GM19193 (cell line): ENCODE results near the gene RAB36.

ENCODE experiments used
- POLR2A ChIP-seq: IDR thresholded peaks from 4 replicates; pipeline ENCODE4 v1.6.1; 2011; ENCODE audit not compliant: insufficient read depth, insufficient read length; ENCODE audit errors: extremely low read depth

The RAB36 gene

DNA sequence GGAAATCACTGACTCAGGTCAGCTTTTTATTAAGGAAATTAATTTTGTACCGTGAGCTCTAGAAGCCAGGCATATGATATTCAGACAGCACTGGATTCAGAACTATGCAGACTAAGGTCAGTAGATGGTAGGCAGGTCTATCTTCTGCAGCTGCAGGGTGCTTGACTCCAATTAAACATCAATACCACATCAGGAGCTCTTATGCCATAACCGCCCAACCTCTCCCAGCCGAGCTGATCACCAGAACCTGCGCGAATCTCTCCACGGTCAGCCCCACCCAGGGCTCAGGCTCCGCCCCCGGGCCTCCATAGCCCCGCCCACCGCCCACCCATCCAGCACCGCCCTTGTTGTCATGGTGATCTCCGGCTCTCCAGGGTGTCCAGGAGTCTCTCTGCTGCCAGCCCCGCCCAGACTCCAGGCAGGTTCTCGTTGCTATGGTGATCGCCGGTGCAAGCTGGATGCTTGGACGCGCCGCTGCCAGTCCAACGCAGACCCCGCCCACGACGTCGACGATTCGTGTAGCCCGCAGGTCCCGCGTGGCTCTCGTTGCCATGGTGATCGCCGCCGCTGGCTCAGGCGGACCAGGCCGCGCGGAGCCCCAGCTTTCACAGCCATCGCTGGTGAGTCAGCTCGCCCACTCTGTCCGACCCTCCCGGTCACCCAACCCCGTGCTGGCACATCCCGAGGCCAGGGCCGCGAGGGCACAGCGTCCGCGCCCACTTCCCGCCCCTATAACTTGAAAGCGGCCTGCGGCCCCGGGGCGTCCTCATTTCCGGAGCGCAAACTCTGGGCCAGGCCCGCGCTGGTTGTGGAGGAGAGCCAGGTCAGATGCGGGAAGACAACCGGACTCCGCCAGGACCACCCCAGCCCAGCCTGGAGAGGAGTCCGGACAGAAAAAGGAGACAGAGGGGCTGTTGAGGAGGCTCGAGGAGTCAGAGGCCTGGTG is at the start of gene RAB36:
RAB36 (plus strand) TSS at position 546 of the 946 bp plus-strand sequence. CDS start 1,140 bp downstream, outside the sequence.
- no peak for TF ChIP-seq POLR2A

DNA sequence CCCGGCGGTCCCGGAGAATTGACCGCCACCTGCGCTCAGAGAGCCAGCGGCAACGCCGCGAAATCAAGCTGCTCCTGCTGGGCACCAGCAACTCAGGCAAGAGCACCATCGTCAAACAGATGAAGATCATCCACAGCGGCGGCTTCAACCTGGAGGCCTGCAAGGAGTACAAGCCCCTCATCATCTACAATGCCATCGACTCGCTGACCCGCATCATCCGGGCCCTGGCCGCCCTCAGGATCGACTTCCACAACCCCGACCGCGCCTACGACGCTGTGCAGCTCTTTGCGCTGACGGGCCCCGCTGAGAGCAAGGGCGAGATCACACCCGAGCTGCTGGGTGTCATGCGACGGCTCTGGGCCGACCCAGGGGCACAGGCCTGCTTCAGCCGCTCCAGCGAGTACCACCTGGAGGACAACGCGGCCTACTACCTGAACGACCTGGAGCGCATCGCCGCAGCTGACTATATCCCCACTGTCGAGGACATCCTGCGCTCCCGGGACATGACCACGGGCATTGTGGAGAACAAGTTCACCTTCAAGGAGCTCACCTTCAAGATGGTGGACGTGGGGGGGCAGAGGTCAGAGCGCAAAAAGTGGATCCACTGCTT is 49.4 kb upstream of the RAB36 start:
- no peak for TF ChIP-seq POLR2A

GRCh38 chr22:23097412-23098229 is 47.7 kb upstream of the RAB36 start:
- TF ChIP-seq POLR2A: no peak

- TF ChIP-seq POLR2A: no peak
Observed at GRCh38 chr22:23098230-23098705, 47.0 kb upstream of the RAB36 start.

GRCh38 chr22:23098718-23099530 is 46.4 kb upstream of the RAB36 start:
- no peak for TF ChIP-seq POLR2A

DNA sequence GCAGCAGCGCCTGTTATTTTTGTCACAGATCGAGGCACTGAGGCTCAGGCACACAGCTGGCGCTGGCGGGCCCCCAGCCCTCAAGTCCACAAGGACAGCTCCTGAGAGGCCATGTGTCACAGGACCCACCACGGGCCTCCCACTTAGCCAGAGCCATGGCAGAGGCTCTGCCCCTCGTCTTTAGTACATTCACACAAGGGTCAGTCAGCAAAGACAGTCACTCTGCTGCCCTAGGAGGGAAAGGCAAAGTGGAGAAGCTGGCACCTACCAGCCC is 45.8 kb upstream of the RAB36 start:
- no peak for TF ChIP-seq POLR2A

DNA sequence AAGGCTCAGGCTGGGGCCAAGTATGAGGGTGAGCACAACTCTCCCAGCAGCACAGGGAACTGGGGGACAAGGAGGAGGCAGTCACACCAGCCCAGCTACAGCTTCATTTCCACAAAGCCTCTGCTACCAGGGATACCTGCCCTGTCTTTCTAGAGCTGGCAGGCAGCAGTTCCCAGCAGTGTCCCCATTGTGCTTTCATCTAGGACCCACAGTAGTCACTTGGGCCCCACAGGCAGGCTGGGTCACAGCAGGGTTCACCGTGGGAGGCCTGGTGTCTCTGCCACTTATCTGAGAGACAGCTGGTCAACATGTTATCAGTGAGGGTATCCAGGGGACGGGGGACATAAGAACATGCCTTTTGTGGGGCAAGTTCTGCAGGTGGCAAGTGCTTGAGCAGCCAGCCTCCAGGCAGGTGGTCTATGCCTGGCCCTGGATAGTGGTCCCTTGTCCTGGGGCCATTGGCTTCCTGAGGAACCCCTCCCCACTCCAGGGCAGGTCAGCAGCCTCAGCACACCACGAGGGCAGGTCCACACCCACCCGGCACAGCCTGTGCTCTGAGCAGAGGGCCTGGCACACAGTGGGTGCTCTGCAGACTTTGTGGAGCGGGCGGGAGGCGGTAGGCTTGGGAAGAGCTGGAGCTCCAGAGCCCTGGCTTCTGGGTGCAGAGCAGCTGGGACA is 45.0 kb upstream of the RAB36 start:
- no peak for TF ChIP-seq POLR2A

DNA sequence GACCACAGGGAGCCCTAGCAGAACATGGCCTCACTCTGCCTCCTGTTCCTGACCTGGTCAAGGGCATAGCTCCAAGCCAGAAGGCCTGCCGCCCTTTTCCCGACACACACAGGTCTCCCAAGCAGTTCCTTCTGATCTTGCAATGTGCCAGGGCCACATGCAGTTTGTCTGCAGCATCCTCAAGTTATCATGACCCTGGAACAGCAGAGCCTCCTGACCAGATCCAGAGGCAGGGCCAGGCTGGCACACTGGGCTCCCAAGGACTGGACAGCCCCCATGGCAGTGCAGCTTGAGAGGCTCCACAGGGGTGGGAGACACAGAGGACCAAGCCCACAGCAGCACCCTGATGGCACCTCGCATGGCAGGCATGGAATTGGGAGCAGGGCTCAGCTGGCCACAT is 43.8 kb upstream of the RAB36 start:
- TF ChIP-seq POLR2A: no peak

DNA sequence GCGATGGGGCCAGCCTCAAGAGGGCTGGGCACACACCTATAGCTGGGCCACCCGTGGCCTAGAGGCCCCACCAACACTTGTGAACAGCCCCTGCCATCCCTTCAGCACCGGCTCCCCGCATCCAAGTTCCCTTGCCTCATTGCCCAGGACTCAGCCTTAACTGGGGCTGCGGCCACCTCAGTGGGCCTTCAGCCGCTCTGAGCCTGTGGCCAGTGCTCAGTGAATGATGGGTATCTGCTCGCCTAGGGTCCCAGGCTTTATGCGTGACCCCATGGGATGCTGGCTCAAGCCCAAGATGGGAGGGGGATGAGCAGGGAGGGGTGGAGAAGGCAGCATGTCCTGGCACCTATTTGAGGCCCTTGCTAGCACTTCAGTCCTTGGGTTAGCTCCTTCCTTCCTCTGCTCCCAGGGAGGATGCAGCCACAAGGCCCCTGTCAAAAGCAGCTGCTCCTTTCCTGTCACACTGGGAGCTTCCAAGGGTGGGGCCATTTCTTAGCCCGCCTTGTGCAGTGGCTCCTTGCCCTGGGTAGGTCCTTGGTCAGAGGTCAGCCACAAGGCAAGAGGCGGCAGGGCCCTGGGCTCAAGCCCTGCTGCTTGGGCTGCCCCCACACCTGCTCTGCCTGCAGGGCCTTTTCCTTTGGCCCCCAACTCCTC is 43.1 kb upstream of the RAB36 start:
- TF ChIP-seq POLR2A: no peak

GRCh38 chr22:23102776-23103175 is 42.5 kb upstream of the RAB36 start:
- TF ChIP-seq POLR2A: no peak

DNA sequence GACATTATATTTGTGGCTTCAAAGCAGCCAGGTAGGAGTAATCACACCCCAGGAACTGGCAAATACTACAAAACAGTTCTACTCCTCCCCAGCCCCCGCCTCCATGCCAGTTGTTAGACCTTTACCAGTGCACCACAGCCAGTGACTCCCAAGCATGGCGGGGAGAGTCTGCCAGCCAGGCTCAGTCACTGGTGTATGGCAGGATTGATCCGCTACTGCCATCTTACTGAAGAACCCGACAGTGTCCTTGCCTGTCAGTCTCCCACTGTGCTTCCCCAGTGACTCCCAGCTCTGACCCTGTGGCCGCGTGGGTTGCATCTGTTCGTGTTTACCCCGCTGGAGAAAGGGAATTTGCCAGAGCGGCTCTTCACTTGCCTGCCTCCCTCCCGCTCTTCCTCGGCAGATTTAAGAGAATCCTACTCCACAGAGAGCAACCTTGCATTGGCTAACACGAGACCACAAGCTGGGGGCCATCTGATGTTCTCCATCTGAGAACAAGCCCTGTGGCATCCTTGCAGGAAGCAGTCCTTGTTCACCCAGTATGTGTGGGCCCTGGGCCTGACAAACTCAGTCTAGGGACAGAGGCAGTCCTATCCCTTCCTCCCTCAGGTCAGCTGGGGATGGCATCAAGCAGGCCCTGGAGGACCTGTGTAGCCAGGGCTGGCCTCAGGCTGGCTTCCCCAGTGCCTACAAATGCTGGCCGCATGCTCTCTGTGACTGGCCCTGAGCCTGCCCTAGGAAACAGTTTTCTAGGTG is 41.9 kb upstream of the RAB36 start:
- TF ChIP-seq POLR2A: no peak

DNA sequence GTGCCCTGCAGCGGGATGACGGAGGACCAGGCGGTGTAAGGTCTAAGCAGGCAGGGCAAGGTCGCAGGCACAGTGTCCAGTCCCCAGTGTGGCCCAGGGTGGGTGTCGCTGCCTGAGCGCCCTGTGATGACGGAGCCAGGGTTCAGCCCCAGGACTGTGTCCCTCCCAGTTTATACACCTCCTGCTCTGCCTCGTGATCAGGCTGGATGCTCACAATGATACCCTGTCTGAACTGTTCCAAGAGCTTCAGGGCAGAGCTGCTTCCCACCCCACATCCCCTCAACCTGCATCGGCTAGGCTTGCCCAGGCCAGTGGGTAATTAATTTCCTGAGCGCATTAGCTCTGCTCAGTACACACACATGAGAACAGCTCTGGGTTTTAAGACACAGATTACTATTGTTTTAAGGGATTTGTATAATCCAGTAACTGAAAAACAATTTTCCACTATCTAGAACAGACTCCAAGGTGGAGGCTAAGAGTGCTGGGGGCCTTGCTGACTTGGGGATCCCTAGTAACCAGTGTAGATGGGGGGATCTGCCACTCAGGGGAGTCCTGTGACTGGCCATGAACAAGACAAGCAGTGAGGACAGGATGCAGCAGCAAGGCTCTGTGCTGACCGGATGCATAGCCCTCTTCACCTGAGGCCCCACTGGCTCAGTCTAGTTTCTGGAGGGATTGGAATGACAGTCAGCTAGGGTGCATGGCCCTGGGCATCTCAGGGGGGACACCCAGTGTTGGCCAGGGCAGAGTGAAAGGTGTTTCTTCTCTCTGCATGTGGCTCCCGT is 40.9 kb upstream of the RAB36 start:
- TF ChIP-seq POLR2A: no peak
